ENCODE results near the gene FOXO6. TPM values are rescaled to one million over a fixed set of nuclear protein-coding genes. Genes with fewer than 3 reads are reported as not detected.

The FOXO6 gene
- total RNA-seq, 3 donors from 2014 or later: 0.20 to 0.22 TPM; not detected in 1

DNA sequence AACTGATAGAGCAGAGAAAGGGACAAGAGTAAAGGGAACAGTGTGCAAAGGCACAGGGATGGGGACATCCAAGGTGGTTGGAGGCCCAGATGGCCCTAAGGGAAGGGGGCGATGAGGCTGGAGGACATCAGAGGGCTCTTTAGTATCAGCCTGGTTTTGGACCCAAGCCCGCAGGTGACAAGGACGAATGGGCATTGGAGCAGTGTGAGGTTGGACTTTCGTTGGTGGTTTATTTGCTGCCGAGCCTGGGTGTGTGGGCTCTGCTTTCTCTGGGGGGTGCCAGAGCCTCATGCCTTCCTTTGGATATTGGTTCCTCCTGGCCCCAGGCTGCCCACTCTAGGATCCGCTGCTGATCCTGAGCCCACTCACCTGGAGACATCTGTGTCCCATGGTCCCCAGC lies 12.1 kb downstream of the FOXO6 start:
- DNase-seq (no peak), ATAC-seq (no peak)
- Mint-ChIP-seq H3K36me3 (ENCODE audit: insufficient read depth) (no peaks in the 10 kb centered on the region), H3K4me3 (no peak overlapping the region), H3K27me3 (ENCODE audit: low read depth) (peaks cover 65% of the 10 kb centered on the region), H3K9me3 (no peaks in the 10 kb centered on the region), H3K4me1 (ENCODE audit: low read depth) (no peaks in the 10 kb centered on the region)

DNA sequence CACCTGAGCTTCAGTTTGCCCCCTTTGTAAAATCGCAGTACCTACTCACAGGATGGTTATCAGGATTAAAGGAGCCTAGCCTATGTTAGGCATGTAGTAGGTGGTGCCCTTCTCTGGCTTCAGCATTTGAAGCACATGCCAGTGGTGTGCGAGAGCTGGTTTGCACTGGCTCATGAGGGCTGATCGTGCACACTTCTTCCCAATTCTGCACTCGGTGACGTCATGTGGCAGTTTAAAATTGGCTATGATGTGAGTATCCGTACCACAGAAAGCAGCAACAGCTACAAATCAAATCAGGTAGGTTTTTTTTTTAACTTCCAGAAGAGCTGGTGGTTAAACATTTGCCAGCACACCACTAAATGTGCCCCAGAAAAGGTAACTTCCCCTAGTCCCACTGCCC lies 13.5 kb downstream of the FOXO6 start:
- Mint-ChIP-seq H3K9me3 (no peaks in the 10 kb centered on the region), H3K36me3 (ENCODE audit: insufficient read depth) (no peaks in the 10 kb centered on the region), H3K4me3 (no peak overlapping the region), H3K27me3 (ENCODE audit: low read depth) (peaks cover 59% of the 10 kb centered on the region), H3K4me1 (ENCODE audit: low read depth) (no peaks in the 10 kb centered on the region)
- ATAC-seq (no peak), DNase-seq (no peak)

DNA sequence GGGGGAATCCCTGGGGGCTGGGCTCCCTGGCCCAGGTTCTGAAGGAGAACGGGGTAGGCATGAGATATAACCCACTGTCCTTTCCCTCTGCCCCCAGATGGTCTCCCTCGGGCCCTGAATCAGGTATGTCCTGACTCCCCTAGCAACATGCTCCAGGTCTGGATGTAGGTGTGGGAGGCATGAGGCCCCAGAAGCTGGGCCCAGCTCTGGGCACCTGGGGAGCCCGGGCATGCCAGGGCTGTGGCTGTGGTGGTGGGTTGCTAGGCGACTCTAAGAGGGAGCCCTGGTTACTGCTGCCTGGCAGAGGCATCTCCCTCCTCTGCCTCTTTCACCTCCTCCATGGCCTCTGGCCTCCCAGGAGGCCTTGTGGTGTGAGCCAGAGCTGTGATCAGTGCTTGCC lies 16.2 kb downstream of the FOXO6 start:
- Mint-ChIP-seq H3K36me3 (ENCODE audit: insufficient read depth) (no peaks in the 10 kb centered on the region), H3K27me3 (ENCODE audit: low read depth) (peaks cover 61% of the 10 kb centered on the region), H3K4me1 (ENCODE audit: low read depth) (peaks cover 2% of the 10 kb centered on the region), H3K9me3 (no peaks in the 10 kb centered on the region), H3K4me3 (no peak overlapping the region)
- DNase-seq (no peak), ATAC-seq (no peak)

DNA sequence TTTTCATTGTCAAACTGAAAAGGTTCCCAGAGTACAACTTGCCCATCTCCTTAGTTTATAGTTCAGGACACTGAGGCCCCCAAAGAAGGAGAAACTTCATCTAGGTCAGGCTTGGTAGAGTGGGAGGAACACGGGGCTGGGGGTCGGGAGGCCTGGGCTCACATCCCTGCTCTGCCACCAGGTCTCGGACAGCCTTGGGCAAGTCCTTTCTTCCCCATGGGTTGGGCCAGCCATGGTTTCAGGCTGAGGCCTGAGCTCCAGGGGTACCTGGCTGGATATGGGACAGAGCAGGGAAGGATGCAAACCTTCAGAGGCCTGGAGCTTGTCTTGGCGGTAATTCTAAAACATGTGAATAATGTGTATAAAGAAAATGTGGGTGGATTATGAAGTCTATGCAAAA lies 17.0 kb downstream of the FOXO6 start:
- Mint-ChIP-seq H3K27me3 (ENCODE audit: low read depth) (peaks cover 57% of the 10 kb centered on the region), H3K4me3 (no peak overlapping the region), H3K4me1 (ENCODE audit: low read depth) (peaks cover 5% of the 10 kb centered on the region), H3K36me3 (ENCODE audit: insufficient read depth) (no peaks in the 10 kb centered on the region), H3K9me3 (no peaks in the 10 kb centered on the region)
- ATAC-seq: no peak
- DNase-seq: no peak

DNA sequence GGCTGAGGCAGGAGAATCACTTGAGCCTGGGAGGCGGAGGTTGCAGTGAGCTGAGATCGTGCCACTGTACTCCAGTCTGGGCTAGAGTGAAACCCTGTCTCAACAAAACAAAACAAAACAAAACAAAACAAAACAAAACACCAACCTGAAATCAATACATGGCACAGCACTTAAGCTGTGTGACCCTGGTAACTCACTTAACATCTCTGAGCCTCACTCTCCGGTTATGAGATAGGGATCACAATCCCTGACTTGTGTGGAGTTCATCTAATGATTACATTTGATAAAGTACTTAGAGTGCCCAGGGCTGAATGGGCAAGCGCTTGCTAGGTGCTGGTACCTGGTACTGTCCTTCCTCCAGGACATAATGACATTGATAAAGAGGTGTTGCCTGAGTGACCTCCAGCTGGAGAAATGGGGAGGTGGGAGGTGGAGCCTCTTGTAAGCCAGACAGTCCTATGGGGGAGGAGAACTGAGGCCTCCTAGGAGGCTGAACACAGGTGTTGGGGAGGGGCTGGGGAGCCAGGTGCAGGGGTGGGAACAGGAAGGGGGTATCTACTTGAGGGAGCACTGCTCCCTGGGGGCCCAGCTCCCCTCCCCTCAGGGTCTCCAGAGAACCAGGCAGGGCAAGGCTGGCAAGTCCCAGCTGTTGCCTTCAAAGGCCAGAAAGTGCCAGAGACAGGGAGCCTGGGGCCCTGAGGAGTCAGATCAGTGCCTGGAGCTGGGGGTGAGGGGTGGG lies 17.9 kb downstream of the FOXO6 start:
- ATAC-seq: no peak
- H3K36me3 Mint-ChIP-seq (ENCODE audit: insufficient read depth): no peaks in the 10 kb centered on the region
- H3K27me3 Mint-ChIP-seq (ENCODE audit: low read depth): peaks cover 58% of the 10 kb centered on the region
- DNase-seq: no peak
- H3K9me3 Mint-ChIP-seq: no peaks in the 10 kb centered on the region
- H3K4me3 Mint-ChIP-seq: no peak overlapping the region
- peaks cover 10% of the 10 kb centered on the region for H3K4me1 Mint-ChIP-seq (ENCODE audit: low read depth)

DNA sequence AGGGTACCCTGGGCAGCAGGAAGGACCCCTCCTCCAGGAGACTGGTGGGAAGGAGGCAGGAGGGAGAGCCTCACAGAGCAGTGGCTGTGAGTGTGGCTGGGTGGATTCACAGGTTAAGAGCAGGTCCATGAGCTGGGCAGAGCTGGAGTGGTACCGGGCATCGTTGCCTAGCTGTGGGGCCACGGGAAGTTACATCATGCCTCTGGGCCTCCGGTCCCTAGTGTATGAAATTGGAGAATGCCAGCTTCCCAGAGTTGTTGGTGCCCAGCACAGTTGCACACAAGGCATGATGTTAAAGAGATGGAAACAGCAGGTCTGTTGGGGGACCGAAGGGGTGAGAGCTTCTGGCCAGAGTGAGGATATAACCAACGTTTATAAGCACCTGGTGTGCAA lies 18.5 kb downstream of the FOXO6 start:
- H3K4me3 Mint-ChIP-seq: no peak overlapping the region
- DNase-seq (no peak), ATAC-seq (no peak)
- peaks cover 59% of the 10 kb centered on the region for H3K27me3 Mint-ChIP-seq (ENCODE audit: low read depth)
- H3K4me1 Mint-ChIP-seq (ENCODE audit: low read depth): peaks cover 10% of the 10 kb centered on the region
- no peaks in the 10 kb centered on the region for H3K9me3 Mint-ChIP-seq
- no peaks in the 10 kb centered on the region for H3K36me3 Mint-ChIP-seq (ENCODE audit: insufficient read depth)

DNA sequence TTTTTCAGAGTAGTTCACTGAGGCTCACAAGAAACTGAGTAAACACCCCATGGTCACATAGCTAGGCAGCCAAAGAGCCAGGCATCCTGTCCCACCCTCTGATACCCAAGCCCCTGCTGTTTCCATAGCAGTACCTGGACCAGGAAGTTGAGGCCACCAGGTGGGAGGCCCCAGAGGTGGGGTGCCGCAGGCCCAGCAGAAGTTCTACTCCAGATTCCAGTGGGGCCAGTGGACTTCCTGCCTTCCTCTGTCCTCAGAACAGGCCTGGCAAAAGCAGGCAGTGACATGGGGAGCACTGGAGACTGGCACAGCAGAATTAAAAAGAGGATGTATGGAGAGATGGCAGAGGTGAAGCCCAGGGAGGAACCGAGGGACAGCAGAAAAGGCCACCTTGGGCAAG lies 19.0 kb downstream of the FOXO6 start:
- Mint-ChIP-seq H3K27me3 (ENCODE audit: low read depth) (peaks cover 61% of the 10 kb centered on the region), H3K4me1 (ENCODE audit: low read depth) (peaks cover 10% of the 10 kb centered on the region), H3K9me3 (no peaks in the 10 kb centered on the region), H3K36me3 (ENCODE audit: insufficient read depth) (no peaks in the 10 kb centered on the region), H3K4me3 (peak overlapping the region; percentile 45)
- DNase-seq (no peak), ATAC-seq (no peak)

DNA sequence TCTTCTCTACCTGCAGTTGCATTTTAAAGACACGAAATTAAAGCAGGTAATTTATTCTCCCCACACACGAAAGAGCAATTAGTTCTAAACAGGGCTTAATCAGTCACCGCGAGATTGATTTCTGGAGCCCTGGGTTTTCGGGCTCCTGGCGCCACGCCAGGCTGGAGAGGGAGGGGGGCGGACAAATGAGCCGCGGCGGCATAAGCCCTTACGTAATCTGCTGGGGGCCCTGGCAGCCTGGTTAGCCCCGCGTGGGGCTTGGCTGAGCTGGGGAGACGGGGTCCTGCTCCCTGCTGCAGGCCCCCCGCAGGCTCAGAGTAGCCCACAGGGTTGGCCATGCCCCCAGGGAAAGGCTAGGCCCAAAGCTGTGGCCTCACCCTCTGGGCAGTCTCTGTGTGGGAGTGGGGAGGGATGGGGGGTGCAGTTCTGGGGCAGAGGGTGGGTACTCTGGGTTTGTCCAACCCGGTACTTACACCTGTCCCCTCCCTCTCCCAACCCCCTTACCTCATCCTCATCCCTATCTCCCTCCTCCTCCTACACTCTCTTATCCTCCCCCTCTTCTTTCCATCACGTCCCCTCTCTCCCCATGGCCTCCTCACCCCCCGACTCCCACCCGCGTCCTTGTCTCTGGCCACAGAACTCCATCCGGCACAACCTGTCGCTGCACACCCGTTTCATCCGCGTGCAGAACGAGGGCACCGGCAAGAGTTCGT lies 19.9 kb downstream of the FOXO6 start:
- Mint-ChIP-seq H3K36me3 (ENCODE audit: insufficient read depth) (no peaks in the 10 kb centered on the region), H3K4me1 (ENCODE audit: low read depth) (peaks cover 10% of the 10 kb centered on the region), H3K9me3 (no peaks in the 10 kb centered on the region), H3K27me3 (ENCODE audit: low read depth) (peaks cover 59% of the 10 kb centered on the region), H3K4me3 (peak overlapping the region; percentile 74)
- ATAC-seq: no peak
- no peak for DNase-seq

DNA sequence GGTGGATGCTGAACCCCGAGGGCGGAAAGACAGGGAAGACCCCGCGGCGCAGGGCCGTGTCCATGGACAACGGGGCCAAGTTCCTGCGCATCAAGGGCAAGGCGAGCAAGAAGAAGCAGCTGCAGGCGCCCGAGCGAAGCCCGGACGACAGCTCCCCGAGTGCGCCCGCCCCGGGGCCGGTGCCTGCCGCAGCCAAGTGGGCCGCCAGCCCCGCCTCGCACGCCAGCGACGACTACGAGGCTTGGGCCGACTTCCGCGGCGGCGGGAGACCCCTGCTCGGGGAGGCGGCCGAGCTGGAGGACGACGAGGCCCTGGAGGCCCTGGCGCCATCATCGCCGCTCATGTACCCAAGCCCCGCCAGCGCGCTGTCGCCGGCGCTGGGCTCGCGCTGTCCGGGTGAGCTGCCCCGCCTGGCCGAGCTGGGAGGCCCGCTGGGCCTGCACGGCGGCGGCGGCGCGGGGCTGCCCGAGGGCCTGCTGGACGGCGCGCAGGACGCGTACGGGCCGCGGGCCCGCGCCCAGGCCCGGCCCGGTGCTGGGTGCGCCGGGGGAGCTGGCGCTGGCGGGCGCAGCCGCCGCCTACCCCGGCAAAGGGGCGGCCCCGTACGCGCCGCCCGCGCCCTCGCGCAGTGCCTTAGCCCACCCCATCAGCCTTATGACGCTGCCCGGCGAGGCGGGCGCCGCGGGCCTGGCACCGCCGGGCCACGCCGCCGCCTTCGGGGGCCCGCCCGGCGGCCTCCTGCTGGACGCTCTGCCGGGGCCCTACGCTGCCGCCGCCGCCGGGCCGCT lies 20.7 kb downstream of the FOXO6 start:
- Mint-ChIP-seq H3K27me3 (ENCODE audit: low read depth) (peaks cover 57% of the 10 kb centered on the region), H3K4me3 (peak overlapping the region; percentile 74), H3K36me3 (ENCODE audit: insufficient read depth) (no peaks in the 10 kb centered on the region), H3K9me3 (no peaks in the 10 kb centered on the region), H3K4me1 (ENCODE audit: low read depth) (peaks cover 10% of the 10 kb centered on the region)
- peak; percentile 49 for DNase-seq
- peak; percentile 77 to 79 for ATAC-seq

DNA sequence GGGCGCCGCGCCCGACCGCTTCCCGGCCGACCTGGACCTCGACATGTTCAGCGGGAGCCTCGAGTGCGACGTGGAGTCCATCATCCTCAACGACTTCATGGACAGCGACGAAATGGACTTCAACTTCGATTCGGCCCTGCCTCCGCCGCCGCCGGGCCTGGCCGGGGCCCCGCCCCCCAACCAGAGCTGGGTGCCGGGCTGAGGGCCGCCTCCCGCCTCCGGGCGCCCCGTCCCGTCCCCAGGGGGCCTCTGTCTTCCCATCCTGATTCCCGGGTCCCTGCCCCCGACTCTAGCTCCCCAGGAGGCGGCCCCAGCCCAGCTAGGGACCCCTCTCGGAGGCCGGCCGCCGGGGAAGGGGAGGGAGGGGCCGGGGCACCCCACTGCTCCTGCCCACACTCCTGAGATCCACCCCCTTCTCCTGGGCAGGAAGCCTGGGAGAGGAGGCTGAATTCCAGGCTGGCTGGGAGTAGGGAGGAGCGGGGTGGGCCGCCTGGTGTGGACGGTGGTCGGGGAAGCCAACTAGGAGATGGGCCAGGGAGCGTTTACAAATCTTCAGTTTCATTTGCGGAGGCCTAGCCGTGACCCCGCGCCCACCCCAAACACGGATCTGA lies 21.4 kb downstream of the FOXO6 start:
- ATAC-seq (peak in 1 of 2 donors; percentile 1), DNase-seq (no peak)
- H3K9me3 Mint-ChIP-seq: no peaks in the 10 kb centered on the region
- no peaks in the 10 kb centered on the region for H3K36me3 Mint-ChIP-seq (ENCODE audit: insufficient read depth)
- peak overlapping the region; percentile 17 for H3K4me3 Mint-ChIP-seq
- H3K4me1 Mint-ChIP-seq (ENCODE audit: low read depth): peaks cover 10% of the 10 kb centered on the region
- peaks cover 55% of the 10 kb centered on the region for H3K27me3 Mint-ChIP-seq (ENCODE audit: low read depth)

DNA sequence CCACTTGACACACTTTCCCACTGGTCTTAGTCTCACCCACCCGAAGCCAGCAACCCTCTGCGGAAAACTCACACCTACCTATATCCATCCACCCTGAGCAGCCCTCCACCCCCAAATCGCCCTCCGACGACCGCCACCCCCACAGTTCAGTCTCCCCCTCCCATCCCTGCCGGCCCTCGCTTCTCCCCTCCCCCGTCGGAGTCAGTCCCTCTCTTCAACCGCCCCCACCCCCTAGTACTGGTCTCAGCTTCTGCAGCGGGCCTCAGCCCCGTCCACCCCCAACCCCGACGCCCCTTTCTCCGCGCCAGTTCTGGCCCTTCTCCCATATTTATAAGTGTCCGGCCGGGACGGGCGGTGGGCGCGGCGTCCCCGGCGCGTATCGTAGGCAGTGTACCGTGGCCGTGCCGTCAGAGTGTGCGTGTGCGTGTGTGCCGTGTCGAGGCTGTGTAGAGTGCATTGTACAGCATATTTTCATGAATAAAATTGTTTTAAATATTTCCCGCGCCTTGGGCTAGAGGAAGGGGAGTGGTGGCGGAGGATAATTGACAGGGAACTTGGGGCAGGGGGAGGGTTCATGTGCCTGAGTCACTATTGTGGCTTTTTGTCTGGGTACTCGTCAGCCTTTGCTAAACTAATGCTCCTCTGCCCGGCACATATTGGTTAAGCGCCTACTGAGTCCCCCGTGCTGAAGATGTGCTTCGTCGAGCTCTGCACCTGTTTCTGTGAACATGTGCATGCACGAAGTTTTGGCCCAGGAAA lies 22.0 kb downstream of the FOXO6 start:
- Mint-ChIP-seq H3K27me3 (ENCODE audit: low read depth) (peaks cover 55% of the 10 kb centered on the region), H3K4me1 (ENCODE audit: low read depth) (peaks cover 10% of the 10 kb centered on the region), H3K9me3 (no peaks in the 10 kb centered on the region), H3K36me3 (ENCODE audit: insufficient read depth) (no peaks in the 10 kb centered on the region), H3K4me3 (peak overlapping the region; percentile 63)
- peak; percentile 78 to 82 for ATAC-seq
- DNase-seq: peak; percentile 46

DNA sequence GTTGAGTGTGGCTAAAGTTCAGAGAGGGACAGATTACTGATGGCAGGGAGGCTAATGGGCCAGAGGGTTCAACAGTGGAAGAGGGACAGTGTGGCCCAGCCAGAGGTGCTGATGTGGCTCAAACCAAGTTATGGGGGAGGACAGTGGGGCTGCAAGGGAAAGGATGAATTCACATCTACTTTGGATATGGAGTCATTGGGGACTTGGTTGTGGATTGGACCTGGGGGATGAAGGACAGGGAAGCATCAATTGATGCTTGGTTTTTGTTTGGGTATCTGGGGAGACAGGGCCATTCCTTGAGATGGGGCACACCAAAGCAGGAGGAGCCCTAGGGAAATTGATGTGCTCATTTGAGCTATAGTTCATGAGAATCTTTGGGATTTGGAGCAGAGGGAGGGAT lies 23.3 kb downstream of the FOXO6 start:
- Mint-ChIP-seq H3K4me3 (no peak overlapping the region), H3K27me3 (ENCODE audit: low read depth) (peaks cover 48% of the 10 kb centered on the region), H3K4me1 (ENCODE audit: low read depth) (peaks cover 10% of the 10 kb centered on the region), H3K36me3 (ENCODE audit: insufficient read depth) (no peaks in the 10 kb centered on the region), H3K9me3 (no peaks in the 10 kb centered on the region)
- no peak for DNase-seq
- ATAC-seq: no peak

DNA sequence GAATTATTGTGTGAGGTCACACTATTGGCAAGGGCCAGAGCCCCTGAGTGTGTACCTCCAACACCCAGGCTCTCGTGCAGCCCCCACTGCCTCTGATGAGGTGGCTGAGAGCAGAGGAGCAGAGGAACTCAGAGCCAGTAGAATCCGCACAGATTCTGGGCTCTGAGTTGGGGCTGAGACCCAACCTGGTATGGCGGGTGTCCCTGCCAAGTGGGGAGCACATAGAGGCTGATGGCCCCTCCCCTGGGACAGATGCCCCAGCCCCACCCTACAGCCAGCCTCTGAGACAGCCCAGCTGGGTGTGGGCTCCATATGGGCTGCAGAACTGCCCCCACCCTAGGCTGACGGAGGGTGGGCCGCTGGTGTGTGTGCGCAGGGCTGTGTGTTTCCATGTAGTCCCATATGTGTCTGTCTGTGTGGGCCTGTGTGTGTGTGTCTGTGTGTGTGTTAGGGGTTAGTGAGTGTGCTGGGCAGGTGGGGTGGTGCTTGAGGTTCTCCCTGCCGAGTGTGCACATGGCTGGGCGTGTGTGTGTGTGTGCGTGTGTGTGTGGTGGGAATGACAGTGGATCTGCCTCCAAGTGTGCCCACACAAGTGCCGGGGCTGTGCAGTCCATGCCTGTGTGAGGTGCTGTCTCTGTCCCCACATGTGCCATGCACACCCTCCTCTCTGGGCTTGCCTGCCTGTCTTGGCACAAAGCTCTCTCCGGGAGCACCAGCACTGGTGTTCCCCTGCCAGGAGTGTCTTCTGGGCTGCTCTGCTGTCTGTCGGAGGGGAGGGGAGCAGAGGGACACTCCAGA lies 24.4 kb downstream of the FOXO6 start:
- H3K4me3 Mint-ChIP-seq: peak overlapping the region; percentile 33
- H3K27me3 Mint-ChIP-seq (ENCODE audit: low read depth): peaks cover 40% of the 10 kb centered on the region
- ATAC-seq (no peak), DNase-seq (no peak)
- H3K36me3 Mint-ChIP-seq (ENCODE audit: insufficient read depth): no peaks in the 10 kb centered on the region
- H3K4me1 Mint-ChIP-seq (ENCODE audit: low read depth): peaks cover 10% of the 10 kb centered on the region
- H3K9me3 Mint-ChIP-seq: no peaks in the 10 kb centered on the region
